GM12878 (cell line): ENCODE results near the gene SORL1. TPM values are rescaled to one million over a fixed set of nuclear protein-coding genes. Genes with fewer than 3 reads are reported as not detected.

Experiments
- ATAC-seq: fragments of 200-7000 bp; cut with Tn5 transposase; 3 replicates; pipeline ENCODE4 v1.9.1; 2020; ENCODE audit warnings: mild to moderate bottlenecking, moderate library complexity
- BruUV-seq: library from RNA; stranded (reverse); fragments of 400-500 nt; replicated peaks from 2 replicates; lab custom pipeline; 2021; lab: Mats Ljungman, UMichigan
- CTCF ChIA-PET: fragments of 300-600 bp; sonication (Branson Sonifier 250); formaldehyde crosslinking; extraction: SDS; loops from one replicate; lab custom pipeline; 2021; ENCODE audit warnings: inconsistent platforms; lab: Yijun Ruan, JAX
- POLR2A ChIA-PET: fragments of 350-600 bp; formaldehyde crosslinking; extraction: SDS; loops from one replicate; lab custom pipeline; 2021; ENCODE audit warnings: inconsistent platforms; lab: Charles Lee
- RAD21 ChIA-PET: fragments of 300-600 bp; sonication (Branson Sonifier 250); formaldehyde crosslinking; loops from one replicate; lab custom pipeline; 2023; ENCODE audit warnings: antibody characterized with exemption; ENCODE audit not compliant: unreplicated experiment; lab: Charles Lee
- SMC1A ChIA-PET: fragments of 300-600 bp; sonication (Branson Sonifier 250); formaldehyde crosslinking; loops from one replicate; lab custom pipeline; 2023; ENCODE audit not compliant: unreplicated experiment, uncharacterized antibody; lab: Charles Lee
- DNase-seq: peaks from one replicate; pipeline ENCODE4 v3.0.0-alpha.2; 2011; ENCODE audit warnings: low read depth, low spot score
- FAIRE-seq: peaks from 3 replicates; lab custom pipeline; 2011; peaks lifted over from hg19 to GRCh38; lab: Jason Lieb, UNC
- H2AFZ ChIP-seq: 2 replicates; pipeline ENCODE4 v1.6.0; 2011; ENCODE audit warnings: low read depth, low read length, control low read depth; ENCODE audit not compliant: control insufficient read depth
- H3K27ac ChIP-seq: 2 replicates; pipeline ENCODE4 v1.5.1; 2011; ENCODE audit warnings: control low read depth; ENCODE audit not compliant: control insufficient read depth, insufficient read depth
- H3K27me3 ChIP-seq, 2 experiments: replicated peaks in 1 of 2; 2 replicates each; pipeline versions ENCODE4 v1.6.0 to v1.6.1; 2011; ENCODE audit warnings: low read length in 1 of 2; ENCODE audit not compliant: control insufficient read depth in 2 of 2, insufficient read depth in 2 of 2
- H3K36me3 ChIP-seq, 2 experiments: 2 replicates each; pipeline ENCODE4 v1.5.1; 2011; ENCODE audit warnings: low read length in 1 of 2; ENCODE audit not compliant: control insufficient read depth in 2 of 2, insufficient read depth in 2 of 2
- H3K4me1 ChIP-seq: 2 replicates; pipeline ENCODE4 v1.6.1; 2011; ENCODE audit warnings: mild to moderate bottlenecking, low read length, moderate library complexity, mixed read lengths; ENCODE audit not compliant: control insufficient read depth, insufficient read depth
- H3K4me2 ChIP-seq: 2 replicates; pipeline ENCODE4 v1.6.0; 2011; ENCODE audit warnings: control low read depth; ENCODE audit not compliant: control insufficient read depth, insufficient read depth
- H3K4me3 ChIP-seq: fragments of 200-600 bp; sonication (generic); 2 replicates; pipeline ENCODE4 v1.5.1; 2016
- H3K79me2 ChIP-seq: 2 replicates; pipeline ENCODE4 v1.6.0; 2011; ENCODE audit warnings: low read length; ENCODE audit not compliant: control insufficient read depth, insufficient read depth
- H3K9ac ChIP-seq: 2 replicates; pipeline ENCODE4 v1.8.0; 2011; ENCODE audit warnings: low read length, control low read depth, mixed read lengths; ENCODE audit not compliant: control insufficient read depth, insufficient read depth
- H3K9me3 ChIP-seq: replicated peaks from 3 replicates; pipeline ENCODE4 v1.5.1; 2011; ENCODE audit warnings: mild to moderate bottlenecking, low read length; ENCODE audit not compliant: control insufficient read depth, insufficient read depth
- H4K20me1 ChIP-seq: 2 replicates; pipeline ENCODE4 v1.6.0; 2011; ENCODE audit not compliant: control insufficient read depth, insufficient read depth
- ATF2 ChIP-seq: IDR thresholded peaks from 2 replicates; pipeline ENCODE4 v1.6.1; 2012; ENCODE audit warnings: low read length, inconsistent platforms
- CHD1 ChIP-seq: IDR thresholded peaks from 2 replicates; pipeline ENCODE4 v1.6.1; 2012; ENCODE audit warnings: low read depth, low read length, improper control_type of control experiment
- ELK1 ChIP-seq: IDR thresholded peaks from 2 replicates; pipeline ENCODE4 v1.6.1; 2012; ENCODE audit warnings: low read depth, low read length, improper control_type of control experiment
- EZH2 ChIP-seq: IDR thresholded peaks from 2 replicates; pipeline ENCODE4 v1.6.1; 2012; ENCODE audit warnings: low read depth, mild to moderate bottlenecking, control low read depth, inconsistent platforms, low read length, borderline replicate concordance; ENCODE audit not compliant: control insufficient read depth
- NKRF ChIP-seq: fragments of 450-650 bp; conservative IDR thresholded peaks from 2 replicates; pipeline ENCODE4 v1.6.1; 2017; ENCODE audit warnings: mild to moderate bottlenecking, moderate library complexity
- PBX3 ChIP-seq: IDR thresholded peaks from 2 replicates; pipeline ENCODE4 v1.6.1; 2011; ENCODE audit warnings: mild to moderate bottlenecking, low read depth, low read length, moderate library complexity; ENCODE audit not compliant: insufficient replicate concordance
- POLR2A ChIP-seq: IDR thresholded peaks from 2 replicates; pipeline ENCODE4 v1.6.1; 2011; ENCODE audit warnings: low read depth, mild to moderate bottlenecking, low read length
- REST ChIP-seq: IDR thresholded peaks from 2 replicates; pipeline ENCODE4 v1.6.1; 2012; ENCODE audit warnings: mild to moderate bottlenecking, low read depth, low read length
- SIN3A ChIP-seq: IDR thresholded peaks from 2 replicates; pipeline ENCODE4 v1.6.1; 2012; ENCODE audit warnings: low read depth, low read length, improper control_type of control experiment
- SUZ12 ChIP-seq: fragments of 200-600 bp; sonication (generic); IDR thresholded peaks from one replicate; pipeline ENCODE4 v1.6.1; 2018; ENCODE audit warnings: antibody characterized with exemption, mild to moderate bottlenecking; ENCODE audit not compliant: unreplicated experiment
- TBL1XR1 ChIP-seq: IDR thresholded peaks from 2 replicates; pipeline ENCODE4 v1.6.1; 2012; ENCODE audit warnings: low read depth, low read length, improper control_type of control experiment
- ZBED1 ChIP-seq: IDR thresholded peaks from 2 replicates; pipeline ENCODE4 v1.6.1; 2016; ENCODE audit warnings: borderline replicate concordance
- ZNF274 ChIP-seq: IDR thresholded peaks from one replicate; pipeline ENCODE4 v1.8.0; 2011; ENCODE audit not compliant: insufficient read length, insufficient read depth
- WGBS: methylation state at CpG from one replicate; pipeline ENCODE4 v1.1.6; 2016; ENCODE audit warnings: low lambda C conversion rate; ENCODE audit not compliant: insufficient replicate concordance, insufficient coverage; ENCODE audit errors: missing lambda C conversion rate; 5-methylcytosine and 5-hydroxymethylcytosine counted together
- in situ Hi-C: fragments of 300-500 bp; cut with MboI; formaldehyde crosslinking; loops from 9 replicates; pipeline ENCODE4 v1.14.3; 2018; ENCODE audit warnings: mixed read lengths
- intact Hi-C: fragments of 100-400 bp; cut with micrococcal nuclease; formaldehyde crosslinking; loops from one replicate; pipeline ENCODE4 v1.14.2; 2022; ENCODE audit not compliant: unreplicated experiment
- polyA plus RNA-seq, 11 experiments: library from polyadenylated mRNA; depleted of rRNA in 4 of 11; unstranded in 6 of 11; stranded (reverse) in 5 of 11; fragments of >200 nt; fragmentation: Nextera tagmentation in 4 of 11; fragmentation: Illumina TruSeq in 1 of 11; extraction: Ambion mirVana in 4 of 11; extraction: Trizol in 1 of 11; gene quantifications; 1 replicate in 1 of 11; 2 replicates in 10 of 11; pipeline versions ENCODE4 v1.2.1 to v1.2.3, GENCODE V29; 2011 to 2016; ENCODE audit warnings: inconsistent platforms in 2 of 11, missing spikeins in 2 of 11, low read depth in 1 of 11
- total RNA-seq, 4 experiments: library from RNA; depleted of rRNA in 3 of 4; stranded (reverse); fragments of >200 nt in 3 of 4; fragmentation: Illumina TruSeq in 1 of 4; extraction: Trizol in 1 of 4; gene quantifications; 2 replicates each; pipeline versions ENCODE4 v1.2.1 to v1.2.3, GENCODE V29; 2013 to 2021

The SORL1 gene
- total and polyA plus RNA-seq, 10 of the 15 experiments (the other 5 are each of a cell fraction or from before 2014, with no cell fraction given) = 20.2 to 107 (median 59.9) TPM

- Histone ChIP-seq H3K36me3 (peaks cover 21 to 57% of the 10 kb centered on the region in 2 experiments), H3K4me2 (no peak overlapping the region), H3K4me3 (no peak overlapping the region), H3K27ac (no peak overlapping the region), H3K9ac (no peak overlapping the region), H3K4me1 (peaks cover 44% of the 10 kb centered on the region), H3K9me3 (peaks cover 8% of the 10 kb centered on the region), H2AFZ (no peak overlapping the region), H4K20me1 (no peaks in the 10 kb centered on the region), H3K79me2 (no peaks in the 10 kb centered on the region; the same call in 1 of the 2 replicates), H3K27me3 (no peaks in the 10 kb centered on the region)
- FAIRE-seq (no peak), ATAC-seq (no peak), DNase-seq (no peak)
- ChIA-PET RAD21 (interaction anchor here (3.3 kb wide), 1 partner anchor 12 kb away, joined by 27 read pairs; no protein-coding TSS in a partner anchor), SMC1A (interaction anchor here (1.5 to 3.8 kb wide), 3 partner anchors 23 to 112 kb away, joined by 3 to 29 read pairs (median 23); no protein-coding TSS in a partner anchor), CTCF (interaction anchor here (1.0 kb wide), 1 partner anchor 11 kb away, joined by 3 read pairs; no protein-coding TSS in a partner anchor), POLR2A (interaction anchor here (1.4 to 2.9 kb wide), 2 partner anchors 111 to 122 kb away, joined by 3 to 13 read pairs; no protein-coding TSS in a partner anchor)
- intact Hi-C loops (no loop called here), in situ Hi-C loops (no loop called here)
- BruUV-seq = no TSS peak
- WGBS = 75% methylated on average over 10 of the region's 10 CpGs
- TF ChIP-seq ATF2 (no peak), SIN3A (no peak), ELK1 (no peak), ZNF274 (no peak), EZH2 (no peak), CHD1 (no peak), TBL1XR1 (no peak), NKRF (no peak), REST (no peak), ZBED1 (no peak), POLR2A (no peak), SUZ12 (no peak), PBX3 (no peak)
Measured at GRCh38 chr11:121578251-121578976, 126.3 kb downstream of the SORL1 start.
